ENCODE measurements around the gene PPARG.

Gene PPARG

GRCh38 chr3:12342151-12342550 lies 53.3 kb downstream of the PPARG start:
- DNase-seq (ENCODE audit: extremely low spot score): no peak
- TF ChIP-seq ZNF384 (IDR thresholded peaks at IDR 0.05): no peak
- TF ChIP-seq FOXA1 (IDR thresholded peaks at IDR 0.05): no peak
- TF ChIP-seq TARDBP (IDR thresholded peaks at IDR 0.05): no peak
- no peak for TF ChIP-seq CTBP1 (IDR thresholded peaks at IDR 0.05; ENCODE audit: borderline replicate concordance)
- no peak for TF ChIP-seq NFRKB (IDR thresholded peaks at IDR 0.05)
- TF ChIP-seq SUZ12 (IDR thresholded peaks at IDR 0.05): no peak
- TF ChIP-seq ELF4 (IDR thresholded peaks at IDR 0.05): no peak
- TF ChIP-seq FOXK2 (IDR thresholded peaks at IDR 0.05): no peak
- TF ChIP-seq HDGF (IDR thresholded peaks at IDR 0.05; ENCODE audit: borderline replicate concordance): no peak
- no peak for TF ChIP-seq LEF1 (IDR thresholded peaks at IDR 0.05; ENCODE audit: borderline replicate concordance)
- no peak for TF ChIP-seq FOXM1 (IDR thresholded peaks at IDR 0.05; ENCODE audit: borderline replicate concordance)
- no peak for TF ChIP-seq L3MBTL2 (conservative IDR thresholded peaks at IDR 0.05)
- TF ChIP-seq SP1 (IDR thresholded peaks at IDR 0.05): no peak
- no peak for TF ChIP-seq BHLHE40 (IDR thresholded peaks at IDR 0.05; ENCODE audit: borderline replicate concordance)
- no peak for TF ChIP-seq PKNOX1 (IDR thresholded peaks at IDR 0.05)
- TF ChIP-seq ARNT (IDR thresholded peaks at IDR 0.05): no peak
- POLR2A ChIA-PET: no interaction called here
- CTCF ChIA-PET: no interaction called here

- ChIA-PET CTCF (no interaction called here), POLR2A (no interaction called here)
- DNase-seq (ENCODE audit: extremely low spot score): no peak
Observed at GRCh38 chr3:12343047-12343501, 54.2 kb downstream of the PPARG start.

GRCh38 chr3:12345141-12345561 lies 56.3 kb downstream of the PPARG start:
- ChIA-PET POLR2A (no interaction called here), CTCF (no interaction called here)
- DNase-seq (ENCODE audit: extremely low spot score): no peak
- TF ChIP-seq LEF1 (IDR thresholded peaks at IDR 0.05; ENCODE audit: borderline replicate concordance): no peak
- TF ChIP-seq ARNT (IDR thresholded peaks at IDR 0.05): no peak
- TF ChIP-seq FOXM1 (IDR thresholded peaks at IDR 0.05; ENCODE audit: borderline replicate concordance): no peak
- TF ChIP-seq SP1 (IDR thresholded peaks at IDR 0.05): no peak
- no peak for TF ChIP-seq FOXA1 (IDR thresholded peaks at IDR 0.05)
- TF ChIP-seq FOXK2 (IDR thresholded peaks at IDR 0.05): no peak
- no peak for TF ChIP-seq NFRKB (IDR thresholded peaks at IDR 0.05)
- no peak for TF ChIP-seq TARDBP (IDR thresholded peaks at IDR 0.05)
- TF ChIP-seq HDGF (IDR thresholded peaks at IDR 0.05; ENCODE audit: borderline replicate concordance): no peak
- no peak for TF ChIP-seq ELF4 (IDR thresholded peaks at IDR 0.05)
- TF ChIP-seq ZNF384 (IDR thresholded peaks at IDR 0.05): no peak
- TF ChIP-seq BHLHE40 (IDR thresholded peaks at IDR 0.05; ENCODE audit: borderline replicate concordance): no peak
- TF ChIP-seq L3MBTL2 (conservative IDR thresholded peaks at IDR 0.05): no peak
- TF ChIP-seq SUZ12 (IDR thresholded peaks at IDR 0.05): no peak
- TF ChIP-seq PKNOX1 (IDR thresholded peaks at IDR 0.05): no peak
- TF ChIP-seq CTBP1 (IDR thresholded peaks at IDR 0.05; ENCODE audit: borderline replicate concordance): no peak

More at GRCh38 chr3:12343047-12343501, 54.2 kb downstream of the PPARG start:
- TF ChIP-seq LEF1 (IDR thresholded peaks at IDR 0.05; ENCODE audit: borderline replicate concordance) (no peak), L3MBTL2 (conservative IDR thresholded peaks at IDR 0.05) (no peak), FOXM1 (IDR thresholded peaks at IDR 0.05; ENCODE audit: borderline replicate concordance) (no peak), FOXA1 (IDR thresholded peaks at IDR 0.05) (no peak), BHLHE40 (IDR thresholded peaks at IDR 0.05; ENCODE audit: borderline replicate concordance) (no peak), FOXK2 (IDR thresholded peaks at IDR 0.05) (no peak), NFRKB (IDR thresholded peaks at IDR 0.05) (no peak), ELF4 (IDR thresholded peaks at IDR 0.05) (no peak), PKNOX1 (IDR thresholded peaks at IDR 0.05) (no peak), ZNF384 (IDR thresholded peaks at IDR 0.05) (no peak), TARDBP (IDR thresholded peaks at IDR 0.05) (no peak)

GRCh38 chr3:12345584-12346494 lies 57.0 kb downstream of the PPARG start:
- DNase-seq (ENCODE audit: extremely low spot score): no peak
- TF ChIP-seq FOXM1 (IDR thresholded peaks at IDR 0.05; ENCODE audit: borderline replicate concordance) (no peak), SUZ12 (IDR thresholded peaks at IDR 0.05) (no peak), HDGF (IDR thresholded peaks at IDR 0.05; ENCODE audit: borderline replicate concordance) (no peak), CTBP1 (IDR thresholded peaks at IDR 0.05; ENCODE audit: borderline replicate concordance) (no peak), NFRKB (IDR thresholded peaks at IDR 0.05) (no peak), LEF1 (IDR thresholded peaks at IDR 0.05; ENCODE audit: borderline replicate concordance) (no peak), L3MBTL2 (conservative IDR thresholded peaks at IDR 0.05) (no peak), PKNOX1 (IDR thresholded peaks at IDR 0.05) (no peak), FOXK2 (IDR thresholded peaks at IDR 0.05) (no peak), ARNT (IDR thresholded peaks at IDR 0.05) (no peak), SP1 (IDR thresholded peaks at IDR 0.05) (no peak), BHLHE40 (IDR thresholded peaks at IDR 0.05; ENCODE audit: borderline replicate concordance) (no peak), FOXA1 (IDR thresholded peaks at IDR 0.05) (no peak), ZNF384 (IDR thresholded peaks at IDR 0.05) (no peak), ELF4 (IDR thresholded peaks at IDR 0.05) (no peak)
- POLR2A ChIA-PET: no interaction called here
- CTCF ChIA-PET: no interaction called here

GRCh38 chr3:12347301-12347700 lies 58.4 kb downstream of the PPARG start:
- ChIA-PET CTCF (interaction anchor here (0.6 kb wide), 1 partner anchor 707 kb away, joined by 4 read pairs; no protein-coding TSS in a partner anchor), POLR2A (no interaction called here)
- DNase-seq (ENCODE audit: extremely low spot score): no peak
- TF ChIP-seq FOXK2 (IDR thresholded peaks at IDR 0.05) (no peak), NFRKB (IDR thresholded peaks at IDR 0.05) (no peak), ARNT (IDR thresholded peaks at IDR 0.05) (no peak), LEF1 (IDR thresholded peaks at IDR 0.05; ENCODE audit: borderline replicate concordance) (no peak), HDGF (IDR thresholded peaks at IDR 0.05; ENCODE audit: borderline replicate concordance) (no peak), L3MBTL2 (conservative IDR thresholded peaks at IDR 0.05) (no peak), FOXM1 (IDR thresholded peaks at IDR 0.05; ENCODE audit: borderline replicate concordance) (no peak), CTBP1 (IDR thresholded peaks at IDR 0.05; ENCODE audit: borderline replicate concordance) (no peak), FOXA1 (IDR thresholded peaks at IDR 0.05) (no peak), ELF4 (IDR thresholded peaks at IDR 0.05) (no peak), BHLHE40 (IDR thresholded peaks at IDR 0.05; ENCODE audit: borderline replicate concordance) (no peak), TARDBP (IDR thresholded peaks at IDR 0.05) (no peak), SP1 (IDR thresholded peaks at IDR 0.05) (no peak), PKNOX1 (IDR thresholded peaks at IDR 0.05) (no peak), SUZ12 (IDR thresholded peaks at IDR 0.05) (no peak), ZNF384 (IDR thresholded peaks at IDR 0.05) (no peak)

Data from HEK293T (cell line).